ENCODE data around the gene PRSS27. TPM values are rescaled to one million over a fixed set of nuclear protein-coding genes. Genes with fewer than 3 reads are reported as not detected.
"Not testable (repeated sequence)": the region's sequence is repeated elsewhere in the genome, so short reads cannot be mapped to it uniquely, and the experiment has no call there.

The PRSS27 gene
- polyA plus RNA-seq, 1 donor (not counting 4 experiments of a cell fraction or from before 2014, with no cell fraction given), result 0.20 TPM

DNA sequence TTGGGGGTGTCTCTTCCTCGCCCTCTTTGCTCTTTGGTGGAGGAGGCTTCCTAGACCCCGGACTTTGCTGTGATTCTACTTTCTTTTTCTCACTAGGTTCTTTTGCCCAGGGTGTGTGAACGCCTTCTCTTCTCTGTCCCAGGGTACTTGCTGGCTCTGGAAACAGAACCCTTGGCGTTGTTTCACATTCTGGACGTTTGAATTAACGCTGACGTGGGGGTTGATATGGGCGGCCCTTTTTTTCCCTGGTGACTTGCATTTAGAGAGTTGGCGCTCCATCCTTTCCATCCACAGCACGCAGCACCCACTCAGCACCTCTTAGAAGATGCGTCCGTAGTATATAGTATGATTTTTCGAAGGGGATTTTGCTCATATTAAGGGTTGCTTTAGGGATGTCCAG is 37.0 kb downstream of the PRSS27 start:
- Histone ChIP-seq H3K4me1 (ENCODE audit: control insufficient read depth, extremely low read depth, insufficient read depth, low read length) (peaks cover 14% of the 10 kb centered on the region), H3K4me3 (ENCODE audit: control insufficient read depth in 2 of 3, extremely low read depth in 1 of 3, insufficient read depth in 2 of 3, low read depth in 1 of 3, low read length in 3 of 3) (peak overlapping the region; percentile 94 to 96 (median 95)), H3K79me2 (ENCODE audit: control insufficient read depth, insufficient read depth, low read length) (peaks cover 45% of the 10 kb centered on the region), H3K9ac (ENCODE audit: control insufficient read depth, extremely low read depth, insufficient read depth, low read length) (peak overlapping the region; percentile 96), H3K4me2 (ENCODE audit: control insufficient read depth, extremely low read depth, insufficient read depth, low read depth, low read length) (peak overlapping the region; percentile 74), H3K27ac (ENCODE audit: control insufficient read depth, insufficient read depth, low read length) (peak overlapping the region; percentile 94)
- dilution Hi-C loops (cut with MboI; ENCODE audit: extremely low pct_ligation_motif_present, low sequenced_read_pairs); FAIRE-seq; H3K36me3 ChIP-seq (ENCODE audit: control insufficient read depth in 2 of 2, extremely low read depth in 1 of 2, insufficient read depth in 2 of 2, low read length in 2 of 2); DNase-seq (ENCODE audit: low read depth, low spot score); H3K9me1 ChIP-seq (ENCODE audit: control insufficient read depth, extremely low read depth, insufficient read depth, low read length); H4K20me1 ChIP-seq (ENCODE audit: control insufficient read depth, extremely low read depth, insufficient read depth, low read length); H2AFZ ChIP-seq (ENCODE audit: control insufficient read depth, low read length); H3K9me3 ChIP-seq (ENCODE audit: control insufficient read depth, low read depth, low read length); H3K27me3 ChIP-seq (ENCODE audit: control insufficient read depth, extremely low read depth, insufficient read depth, low read length): not testable (repeated sequence)

DNA sequence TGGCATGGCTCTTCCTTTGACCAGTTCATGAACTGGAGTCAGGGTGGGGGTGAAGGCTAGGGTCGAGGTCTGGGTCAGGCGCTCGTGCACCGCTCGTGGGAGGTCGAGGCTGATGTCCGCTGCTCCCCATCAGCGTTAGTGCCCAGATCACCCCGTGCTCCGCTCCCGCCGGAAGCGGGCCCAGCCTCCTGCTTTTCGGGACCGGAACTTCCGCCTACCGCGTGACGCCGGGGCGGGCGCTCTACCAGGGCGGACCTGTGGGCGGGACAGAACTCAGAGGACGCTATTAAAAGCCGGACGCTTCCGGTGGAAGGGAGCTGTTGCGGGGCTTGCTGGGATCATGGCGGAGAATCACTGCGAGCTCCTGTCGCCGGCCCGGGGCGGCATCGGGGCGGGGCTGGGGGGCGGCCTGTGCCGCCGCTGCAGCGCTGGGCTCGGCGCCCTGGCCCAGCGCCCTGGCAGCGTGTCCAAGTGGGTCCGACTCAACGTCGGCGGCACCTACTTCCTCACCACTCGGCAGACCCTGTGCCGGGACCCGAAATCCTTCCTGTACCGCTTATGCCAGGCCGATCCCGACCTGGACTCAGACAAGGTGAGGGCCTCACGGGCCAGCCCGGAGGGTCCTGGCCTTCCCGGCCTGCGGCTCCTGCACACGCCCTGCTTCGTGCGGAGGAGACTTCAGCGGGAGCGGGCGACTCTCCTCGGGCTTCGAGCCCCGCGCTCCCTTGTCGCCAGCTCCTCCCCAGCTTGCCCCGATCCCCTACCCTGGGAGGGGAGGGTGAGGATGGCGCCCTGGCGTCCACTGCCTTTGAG is 37.6 kb downstream of the PRSS27 start, which contains the start of gene KCTD5:
Gene KCTD5 (plus strand): TSS at position 315 of the 813 bp plus-strand sequence. CDS start 26 bp downstream, at position 341.
- Histone ChIP-seq H3K4me3 (ENCODE audit: control insufficient read depth in 2 of 3, extremely low read depth in 1 of 3, insufficient read depth in 2 of 3, low read depth in 1 of 3, low read length in 3 of 3) (peak within 1 kb of the TSS; percentile 94 to 96 (median 95)), H3K4me1 (ENCODE audit: control insufficient read depth, extremely low read depth, insufficient read depth, low read length) (peaks cover 14% of the 10 kb centered on the region), H3K9me3 (ENCODE audit: control insufficient read depth, low read depth, low read length) (no peaks in the 10 kb centered on the region), H3K9me1 (ENCODE audit: control insufficient read depth, extremely low read depth, insufficient read depth, low read length) (no peaks in the 10 kb centered on the region), H4K20me1 (ENCODE audit: control insufficient read depth, extremely low read depth, insufficient read depth, low read length) (peaks cover 3% of the 10 kb centered on the region), H3K27me3 (ENCODE audit: control insufficient read depth, extremely low read depth, insufficient read depth, low read length) (no peaks in the 10 kb centered on the region), H3K9ac (ENCODE audit: control insufficient read depth, extremely low read depth, insufficient read depth, low read length) (peak within 1 kb of the TSS; percentile 96), H2AFZ (ENCODE audit: control insufficient read depth, low read length) (peak within 1 kb of the TSS; percentile 96), H3K79me2 (ENCODE audit: control insufficient read depth, insufficient read depth, low read length) (peaks cover 40% of the 10 kb centered on the region), H3K4me2 (ENCODE audit: control insufficient read depth, extremely low read depth, insufficient read depth, low read depth, low read length) (peak within 1 kb of the TSS; percentile 88), H3K27ac (ENCODE audit: control insufficient read depth, insufficient read depth, low read length) (peak within 1 kb of the TSS; percentile 94), H3K36me3 (ENCODE audit: control insufficient read depth in 2 of 2, extremely low read depth in 1 of 2, insufficient read depth in 2 of 2, low read length in 2 of 2) (peaks cover 0 to 4% of the 10 kb centered on the region in 2 experiments)
- FAIRE-seq (no peak), DNase-seq (ENCODE audit: low read depth, low spot score) (peak; percentile 77)
- dilution Hi-C loops (cut with MboI; ENCODE audit: extremely low pct_ligation_motif_present, low sequenced_read_pairs), result no loop called here
- TF ChIP-seq, protein P1, sequence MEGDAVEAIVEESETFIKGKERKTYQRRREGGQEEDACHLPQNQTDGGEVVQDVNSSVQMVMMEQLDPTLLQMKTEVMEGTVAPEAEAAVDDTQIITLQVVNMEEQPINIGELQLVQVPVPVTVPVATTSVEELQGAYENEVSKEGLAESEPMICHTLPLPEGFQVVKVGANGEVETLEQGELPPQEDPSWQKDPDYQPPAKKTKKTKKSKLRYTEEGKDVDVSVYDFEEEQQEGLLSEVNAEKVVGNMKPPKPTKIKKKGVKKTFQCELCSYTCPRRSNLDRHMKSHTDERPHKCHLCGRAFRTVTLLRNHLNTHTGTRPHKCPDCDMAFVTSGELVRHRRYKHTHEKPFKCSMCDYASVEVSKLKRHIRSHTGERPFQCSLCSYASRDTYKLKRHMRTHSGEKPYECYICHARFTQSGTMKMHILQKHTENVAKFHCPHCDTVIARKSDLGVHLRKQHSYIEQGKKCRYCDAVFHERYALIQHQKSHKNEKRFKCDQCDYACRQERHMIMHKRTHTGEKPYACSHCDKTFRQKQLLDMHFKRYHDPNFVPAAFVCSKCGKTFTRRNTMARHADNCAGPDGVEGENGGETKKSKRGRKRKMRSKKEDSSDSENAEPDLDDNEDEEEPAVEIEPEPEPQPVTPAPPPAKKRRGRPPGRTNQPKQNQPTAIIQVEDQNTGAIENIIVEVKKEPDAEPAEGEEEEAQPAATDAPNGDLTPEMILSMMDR (optimal IDR thresholded peaks at IDR 0.05 in 1 of 3, IDR thresholded peaks at IDR 0.05 in 1 of 3, conservative IDR thresholded peaks at IDR 0.05 in 1 of 3; ENCODE audit: extremely low read depth in 1 of 3, insufficient read depth in 2 of 3, low read length in 3 of 3), result no peak
- TF ChIP-seq EZH2 (IDR thresholded peaks at IDR 0.05; ENCODE audit: low read length), result no peak

DNA sequence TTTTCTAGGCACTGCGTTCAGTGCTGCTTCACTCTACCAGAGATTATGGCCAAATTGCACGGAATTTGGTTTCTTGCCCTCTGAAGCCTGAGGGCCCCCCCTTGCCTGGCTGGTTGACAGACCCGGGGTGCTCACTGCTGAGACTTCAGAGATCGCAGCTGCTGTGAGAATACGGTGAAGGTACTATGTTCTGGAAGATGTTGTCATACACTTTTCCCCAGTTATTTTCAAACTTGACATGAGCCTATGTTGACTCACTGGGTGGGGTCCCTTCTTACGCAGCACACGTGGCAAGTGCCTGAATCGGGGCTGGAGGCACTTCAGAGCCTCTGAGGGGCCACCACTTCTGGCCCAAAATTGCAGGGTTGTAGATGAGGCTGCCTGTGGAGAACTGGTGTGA is 39.7 kb downstream of the PRSS27 start:
- Histone ChIP-seq H3K27ac (ENCODE audit: control insufficient read depth, insufficient read depth, low read length) (peak overlapping the region; percentile 56), H3K4me1 (ENCODE audit: control insufficient read depth, extremely low read depth, insufficient read depth, low read length) (peaks cover 14% of the 10 kb centered on the region), H3K79me2 (ENCODE audit: control insufficient read depth, insufficient read depth, low read length) (peaks cover 31% of the 10 kb centered on the region)
- H3K9ac ChIP-seq (ENCODE audit: control insufficient read depth, extremely low read depth, insufficient read depth, low read length); H3K27me3 ChIP-seq (ENCODE audit: control insufficient read depth, extremely low read depth, insufficient read depth, low read length); dilution Hi-C loops (cut with MboI; ENCODE audit: extremely low pct_ligation_motif_present, low sequenced_read_pairs); H4K20me1 ChIP-seq (ENCODE audit: control insufficient read depth, extremely low read depth, insufficient read depth, low read length); H3K9me1 ChIP-seq (ENCODE audit: control insufficient read depth, extremely low read depth, insufficient read depth, low read length); H3K4me2 ChIP-seq (ENCODE audit: control insufficient read depth, extremely low read depth, insufficient read depth, low read depth, low read length); H3K36me3 ChIP-seq (ENCODE audit: control insufficient read depth in 2 of 2, extremely low read depth in 1 of 2, insufficient read depth in 2 of 2, low read length in 2 of 2); DNase-seq (ENCODE audit: low read depth, low spot score); H3K9me3 ChIP-seq (ENCODE audit: control insufficient read depth, low read depth, low read length); H2AFZ ChIP-seq (ENCODE audit: control insufficient read depth, low read length); H3K4me3 ChIP-seq (ENCODE audit: control insufficient read depth in 2 of 3, extremely low read depth in 1 of 3, insufficient read depth in 2 of 3, low read depth in 1 of 3, low read length in 3 of 3); FAIRE-seq: not testable (repeated sequence)

DNA sequence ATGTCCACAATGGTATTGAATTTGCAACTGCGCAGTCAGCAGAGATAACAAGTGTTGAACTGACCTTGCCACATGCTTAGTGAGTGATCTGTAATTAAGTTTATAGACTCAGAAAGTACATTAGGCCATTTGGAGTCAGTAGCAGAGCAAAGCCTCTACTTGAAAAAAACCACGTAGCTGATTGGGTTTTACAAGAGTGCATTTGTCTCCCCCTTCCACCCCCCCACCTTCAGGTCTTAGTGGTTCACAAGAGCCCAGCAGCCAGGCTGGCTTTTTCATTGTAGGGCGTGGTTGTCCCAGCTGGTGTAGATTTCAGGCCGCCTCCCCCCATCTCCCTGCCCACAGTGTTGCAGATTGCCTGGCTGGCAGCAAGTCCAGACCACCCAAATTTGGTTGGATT is 40.1 kb downstream of the PRSS27 start:
- H3K4me3 ChIP-seq (ENCODE audit: control insufficient read depth in 2 of 3, extremely low read depth in 1 of 3, insufficient read depth in 2 of 3, low read depth in 1 of 3, low read length in 3 of 3); FAIRE-seq; DNase-seq (ENCODE audit: low read depth, low spot score); H3K9ac ChIP-seq (ENCODE audit: control insufficient read depth, extremely low read depth, insufficient read depth, low read length); H2AFZ ChIP-seq (ENCODE audit: control insufficient read depth, low read length); H3K27ac ChIP-seq (ENCODE audit: control insufficient read depth, insufficient read depth, low read length); H3K9me1 ChIP-seq (ENCODE audit: control insufficient read depth, extremely low read depth, insufficient read depth, low read length); dilution Hi-C loops (cut with MboI; ENCODE audit: extremely low pct_ligation_motif_present, low sequenced_read_pairs); H3K4me2 ChIP-seq (ENCODE audit: control insufficient read depth, extremely low read depth, insufficient read depth, low read depth, low read length); H3K27me3 ChIP-seq (ENCODE audit: control insufficient read depth, extremely low read depth, insufficient read depth, low read length); H4K20me1 ChIP-seq (ENCODE audit: control insufficient read depth, extremely low read depth, insufficient read depth, low read length); H3K9me3 ChIP-seq (ENCODE audit: control insufficient read depth, low read depth, low read length); H3K36me3 ChIP-seq (ENCODE audit: control insufficient read depth in 2 of 2, extremely low read depth in 1 of 2, insufficient read depth in 2 of 2, low read length in 2 of 2): not testable (repeated sequence)
- peaks cover 14% of the 10 kb centered on the region for H3K4me1 ChIP-seq (ENCODE audit: control insufficient read depth, extremely low read depth, insufficient read depth, low read length)
- peaks cover 31% of the 10 kb centered on the region for H3K79me2 ChIP-seq (ENCODE audit: control insufficient read depth, insufficient read depth, low read length)
